Measurements from ENCODE around the gene CACNA1H. TPM values are rescaled to one million over a fixed set of nuclear protein-coding genes. Genes with fewer than 3 reads are reported as not detected.

The CACNA1H gene
- total RNA-seq, 1 donor from 2014 or later: 42.8 TPM

DNA sequence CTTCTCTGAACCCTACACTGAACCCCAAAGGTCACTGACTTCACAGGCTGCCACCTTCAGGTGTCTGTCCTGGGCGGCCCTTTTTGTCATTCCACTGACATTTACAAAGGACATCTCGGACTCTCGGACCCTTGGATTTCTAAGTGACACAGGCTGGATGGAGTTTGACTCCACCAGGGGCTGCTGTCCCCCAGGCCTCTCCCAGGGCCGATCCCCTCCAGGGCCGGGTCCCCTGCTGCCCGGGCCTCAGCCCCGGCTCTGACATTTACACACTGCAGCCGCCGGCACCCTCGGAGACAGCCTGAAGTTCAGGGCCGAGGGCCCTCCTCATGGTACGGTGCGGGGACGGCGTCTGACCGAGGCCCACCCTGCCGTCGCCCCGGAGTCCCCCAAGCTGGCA lies 24.1 kb downstream of the CACNA1H start:
- TF ChIP-seq, protein P1, sequence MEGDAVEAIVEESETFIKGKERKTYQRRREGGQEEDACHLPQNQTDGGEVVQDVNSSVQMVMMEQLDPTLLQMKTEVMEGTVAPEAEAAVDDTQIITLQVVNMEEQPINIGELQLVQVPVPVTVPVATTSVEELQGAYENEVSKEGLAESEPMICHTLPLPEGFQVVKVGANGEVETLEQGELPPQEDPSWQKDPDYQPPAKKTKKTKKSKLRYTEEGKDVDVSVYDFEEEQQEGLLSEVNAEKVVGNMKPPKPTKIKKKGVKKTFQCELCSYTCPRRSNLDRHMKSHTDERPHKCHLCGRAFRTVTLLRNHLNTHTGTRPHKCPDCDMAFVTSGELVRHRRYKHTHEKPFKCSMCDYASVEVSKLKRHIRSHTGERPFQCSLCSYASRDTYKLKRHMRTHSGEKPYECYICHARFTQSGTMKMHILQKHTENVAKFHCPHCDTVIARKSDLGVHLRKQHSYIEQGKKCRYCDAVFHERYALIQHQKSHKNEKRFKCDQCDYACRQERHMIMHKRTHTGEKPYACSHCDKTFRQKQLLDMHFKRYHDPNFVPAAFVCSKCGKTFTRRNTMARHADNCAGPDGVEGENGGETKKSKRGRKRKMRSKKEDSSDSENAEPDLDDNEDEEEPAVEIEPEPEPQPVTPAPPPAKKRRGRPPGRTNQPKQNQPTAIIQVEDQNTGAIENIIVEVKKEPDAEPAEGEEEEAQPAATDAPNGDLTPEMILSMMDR (IDR thresholded peaks at IDR 0.05; ENCODE audit: unreplicated experiment): no peak
- H3K4me1 Mint-ChIP-seq (ENCODE audit: low read depth): peaks cover 5% of the 10 kb centered on the region
- H3K36me3 Mint-ChIP-seq (ENCODE audit: insufficient read depth): no peaks in the 10 kb centered on the region
- no peak overlapping the region for H3K4me3 Mint-ChIP-seq (ENCODE audit: low read depth)
- H3K9me3 Mint-ChIP-seq (ENCODE audit: low read depth): no peaks in the 10 kb centered on the region
- no peaks in the 10 kb centered on the region for H3K27me3 Mint-ChIP-seq
- no peak overlapping the region for H3K27ac Mint-ChIP-seq
- DNase-seq (ENCODE audit: low spot score, unreplicated experiment): no peak

DNA sequence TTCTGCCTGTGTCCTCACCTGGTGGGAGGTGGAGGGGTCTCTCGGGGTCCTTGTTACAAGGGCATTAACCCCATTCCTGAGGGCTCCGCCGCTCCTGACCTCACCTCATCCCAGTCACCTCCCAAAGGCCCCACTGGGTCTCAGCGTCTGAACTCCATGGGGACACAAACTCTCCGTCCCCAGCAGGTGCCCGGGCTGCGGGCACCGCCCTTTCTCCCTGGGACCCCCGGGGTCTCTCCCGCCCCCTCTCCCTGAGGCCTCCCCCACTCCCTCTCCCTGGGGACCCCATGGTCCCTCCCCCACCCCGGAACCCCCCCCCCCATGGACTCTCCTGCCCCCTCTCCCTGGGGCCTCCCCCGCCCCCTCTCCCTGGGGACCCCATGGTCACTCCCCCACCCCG lies 24.8 kb downstream of the CACNA1H start:
- H3K4me3 Mint-ChIP-seq (ENCODE audit: low read depth): no peak overlapping the region
- no peak for DNase-seq (ENCODE audit: low spot score, unreplicated experiment)
- TF ChIP-seq, protein P1 (IDR thresholded peaks at IDR 0.05; ENCODE audit: unreplicated experiment): no peak
- no peak overlapping the region for H3K27ac Mint-ChIP-seq
- no peaks in the 10 kb centered on the region for H3K9me3 Mint-ChIP-seq (ENCODE audit: low read depth)
- H3K27me3 Mint-ChIP-seq: no peaks in the 10 kb centered on the region
- H3K36me3 Mint-ChIP-seq (ENCODE audit: insufficient read depth): no peaks in the 10 kb centered on the region
- H3K4me1 Mint-ChIP-seq (ENCODE audit: low read depth): peaks cover 5% of the 10 kb centered on the region

DNA sequence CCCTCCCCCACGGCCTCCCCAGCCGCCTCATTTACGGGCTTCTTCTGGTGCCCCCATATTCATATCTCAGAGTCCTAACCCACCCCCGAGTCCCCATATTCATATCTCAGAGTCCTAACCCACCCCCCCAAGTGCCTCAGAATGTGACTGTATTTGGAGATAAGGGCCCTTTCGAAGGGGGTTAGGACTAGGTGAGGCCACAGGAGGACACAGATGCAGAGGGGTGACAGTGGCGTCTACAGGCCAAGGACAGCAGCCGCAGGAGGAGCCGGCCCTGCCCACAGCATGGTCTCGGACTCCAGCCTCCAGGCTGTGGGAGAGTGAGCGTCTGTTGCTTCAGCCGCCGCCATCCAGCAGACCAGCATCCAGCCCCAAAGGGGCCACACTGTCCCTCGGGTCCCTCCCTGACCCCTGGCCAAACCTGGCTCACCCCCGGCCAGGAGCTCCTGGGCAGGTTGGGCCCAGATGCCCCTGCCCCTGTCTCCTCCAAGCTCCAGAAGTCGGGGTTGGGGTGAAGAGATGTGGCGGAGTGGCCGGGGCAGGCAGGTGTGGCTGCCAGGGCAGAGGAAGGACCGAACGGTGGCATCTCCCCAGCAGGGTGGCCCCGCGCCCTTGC lies 25.5 kb downstream of the CACNA1H start:
- Mint-ChIP-seq H3K36me3 (ENCODE audit: insufficient read depth) (no peaks in the 10 kb centered on the region), H3K27ac (no peak overlapping the region), H3K9me3 (ENCODE audit: low read depth) (no peaks in the 10 kb centered on the region), H3K4me3 (ENCODE audit: low read depth) (no peak overlapping the region), H3K27me3 (no peaks in the 10 kb centered on the region), H3K4me1 (ENCODE audit: low read depth) (peaks cover 5% of the 10 kb centered on the region)
- DNase-seq (ENCODE audit: low spot score, unreplicated experiment): no peak
- TF ChIP-seq, protein P1 (IDR thresholded peaks at IDR 0.05; ENCODE audit: unreplicated experiment): no peak

DNA sequence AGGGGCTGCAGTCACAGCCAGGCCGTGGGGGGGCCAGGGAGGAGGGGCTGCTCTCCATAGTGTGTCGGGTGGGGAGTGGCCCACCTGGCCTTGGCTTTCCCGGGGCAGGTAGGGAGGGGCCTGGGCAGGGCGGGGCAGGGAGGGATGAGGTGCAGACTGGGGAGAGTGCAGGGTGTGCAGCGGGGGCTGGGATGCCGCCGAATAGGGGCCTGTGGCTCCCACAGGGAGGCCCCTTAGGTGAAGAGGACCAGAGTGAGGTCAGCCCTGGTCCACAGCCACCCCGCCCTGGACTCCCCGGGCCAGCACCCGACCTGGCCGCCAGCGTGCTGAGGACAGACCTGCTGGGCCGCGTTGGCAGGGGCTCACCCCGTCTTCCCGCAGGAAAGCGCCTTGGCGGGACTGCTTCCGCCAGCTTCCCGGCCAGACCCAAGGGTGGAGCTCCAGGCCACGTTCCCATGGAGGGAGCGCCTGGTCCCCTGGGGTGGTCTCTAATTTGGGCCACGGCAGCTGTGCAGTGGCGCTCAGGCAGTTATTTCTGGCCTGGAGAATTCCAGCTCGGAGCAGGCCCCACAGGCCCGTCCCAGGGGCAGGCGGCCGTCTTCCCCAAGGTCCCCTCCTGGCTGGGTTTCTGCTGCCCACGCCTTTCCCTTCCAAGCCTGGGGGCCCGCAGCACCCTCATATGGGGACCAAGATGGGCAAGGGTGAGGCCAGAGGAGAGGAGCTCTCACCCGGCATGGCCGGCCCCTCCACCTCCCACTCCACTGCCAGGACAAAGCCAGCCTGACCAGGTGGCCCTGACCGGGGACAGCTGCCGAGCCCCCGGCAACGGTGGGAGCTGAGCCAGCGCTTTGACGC lies 27.9 kb downstream of the CACNA1H start:
- no peaks in the 10 kb centered on the region for H3K27me3 Mint-ChIP-seq
- H3K36me3 Mint-ChIP-seq (ENCODE audit: insufficient read depth): no peaks in the 10 kb centered on the region
- TF ChIP-seq, protein P1 (IDR thresholded peaks at IDR 0.05; ENCODE audit: unreplicated experiment): no peak

DNA sequence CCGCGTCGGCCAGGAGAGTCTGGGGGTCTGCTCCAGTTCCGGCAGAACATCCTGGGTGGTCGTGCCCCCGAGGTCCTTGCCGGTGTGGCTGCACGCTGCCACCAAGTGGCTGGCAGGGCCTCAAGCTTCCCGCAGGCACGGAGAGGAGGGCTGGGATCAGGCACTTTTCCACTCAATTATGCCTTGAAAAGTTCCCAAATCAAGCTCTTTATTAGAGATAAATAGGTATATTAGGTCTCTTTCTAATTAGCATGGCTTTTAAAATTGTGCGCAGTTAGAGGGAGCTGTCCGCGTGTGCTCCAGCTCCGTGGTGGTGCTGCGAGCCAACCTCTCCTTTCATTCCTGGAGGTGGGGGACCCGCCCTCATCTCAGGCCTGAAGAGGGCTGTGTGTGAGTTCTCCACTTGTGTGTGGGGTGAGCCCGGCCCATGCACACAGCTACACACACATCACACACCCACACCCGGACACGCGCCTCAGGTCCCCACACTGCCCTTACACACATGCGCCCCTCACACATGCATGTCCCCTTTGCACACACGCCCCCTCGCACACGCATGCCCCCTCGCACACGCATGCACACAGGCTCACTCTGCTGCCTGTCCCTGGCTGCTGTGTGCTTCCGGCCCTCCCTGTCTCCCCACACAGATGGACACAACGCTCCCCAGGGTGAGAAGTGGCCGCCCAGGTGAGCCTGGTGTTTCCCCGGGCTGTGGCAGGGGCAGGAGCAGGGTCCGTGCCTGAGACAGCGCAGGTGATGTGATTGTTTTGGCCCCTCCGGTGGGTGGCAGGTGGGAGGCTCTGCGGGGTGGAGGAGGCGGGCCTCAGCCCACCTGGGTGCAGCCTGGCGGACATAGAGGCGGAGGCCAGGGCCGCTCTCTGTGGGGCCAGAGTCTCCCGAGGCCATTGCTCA lies 28.8 kb downstream of the CACNA1H start:
- Mint-ChIP-seq H3K27me3 (no peaks in the 10 kb centered on the region), H3K4me1 (ENCODE audit: low read depth) (peaks cover 5% of the 10 kb centered on the region), H3K9me3 (ENCODE audit: low read depth) (no peaks in the 10 kb centered on the region), H3K36me3 (ENCODE audit: insufficient read depth) (peaks cover 3% of the 10 kb centered on the region), H3K27ac (peak overlapping the region; percentile 62), H3K4me3 (ENCODE audit: low read depth) (no peak overlapping the region)
- TF ChIP-seq, protein P1 (IDR thresholded peaks at IDR 0.05; ENCODE audit: unreplicated experiment): peak; percentile 20
- DNase-seq (ENCODE audit: low spot score, unreplicated experiment): no peak

More for the DNA sequence above, 27.9 kb downstream of the CACNA1H start:
- Mint-ChIP-seq H3K4me3 (ENCODE audit: low read depth) (no peak overlapping the region), H3K4me1 (ENCODE audit: low read depth) (peaks cover 5% of the 10 kb centered on the region), H3K9me3 (ENCODE audit: low read depth) (no peaks in the 10 kb centered on the region), H3K27ac (no peak overlapping the region)
- no peak for DNase-seq (ENCODE audit: low spot score, unreplicated experiment)

Measured in progenitor cell of endocrine pancreas (in vitro differentiated cells).